ENCODE data around the gene BNIPL. TPM values are rescaled to one million over a fixed set of nuclear protein-coding genes. Genes with fewer than 3 reads are reported as not detected.
A peak's percentile ranks its signal among the peaks of the same experiment; 100 is the strongest.

The BNIPL gene
- total and polyA plus RNA-seq, 2 experiments from 2014 or later: 0.65 to 0.66 TPM

DNA sequence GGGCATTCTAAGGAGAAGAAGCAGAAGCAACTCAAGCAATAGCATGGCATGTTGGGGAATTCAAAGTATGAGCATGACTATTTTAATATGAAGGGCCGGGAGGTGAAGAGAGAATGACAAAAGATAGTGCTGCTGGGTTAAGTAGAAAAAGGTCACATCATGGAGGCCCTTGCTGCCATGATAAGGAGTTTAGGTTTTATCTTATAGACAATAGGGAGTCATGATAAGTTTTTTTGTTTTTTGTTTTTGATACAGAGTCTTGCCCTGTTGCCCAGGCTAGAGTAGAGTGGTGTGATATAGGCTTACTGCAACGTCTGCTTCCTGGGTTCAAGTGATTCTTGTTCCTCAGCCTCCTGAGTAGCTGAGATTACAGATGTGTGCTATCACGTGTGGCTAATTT, 3.1 kb downstream of the BNIPL start:
- DNase-seq (ENCODE audit: low read depth in 1 of 2, low spot score in 1 of 2): peak in 1 of 2 donors; percentile 47
- no peaks in the 10 kb centered on the region for H3K27me3 ChIP-seq
- no peak overlapping the region for H3K4me3 ChIP-seq
- peak overlapping the region; percentile 84 for H3K27ac ChIP-seq
- TF ChIP-seq, protein P1, sequence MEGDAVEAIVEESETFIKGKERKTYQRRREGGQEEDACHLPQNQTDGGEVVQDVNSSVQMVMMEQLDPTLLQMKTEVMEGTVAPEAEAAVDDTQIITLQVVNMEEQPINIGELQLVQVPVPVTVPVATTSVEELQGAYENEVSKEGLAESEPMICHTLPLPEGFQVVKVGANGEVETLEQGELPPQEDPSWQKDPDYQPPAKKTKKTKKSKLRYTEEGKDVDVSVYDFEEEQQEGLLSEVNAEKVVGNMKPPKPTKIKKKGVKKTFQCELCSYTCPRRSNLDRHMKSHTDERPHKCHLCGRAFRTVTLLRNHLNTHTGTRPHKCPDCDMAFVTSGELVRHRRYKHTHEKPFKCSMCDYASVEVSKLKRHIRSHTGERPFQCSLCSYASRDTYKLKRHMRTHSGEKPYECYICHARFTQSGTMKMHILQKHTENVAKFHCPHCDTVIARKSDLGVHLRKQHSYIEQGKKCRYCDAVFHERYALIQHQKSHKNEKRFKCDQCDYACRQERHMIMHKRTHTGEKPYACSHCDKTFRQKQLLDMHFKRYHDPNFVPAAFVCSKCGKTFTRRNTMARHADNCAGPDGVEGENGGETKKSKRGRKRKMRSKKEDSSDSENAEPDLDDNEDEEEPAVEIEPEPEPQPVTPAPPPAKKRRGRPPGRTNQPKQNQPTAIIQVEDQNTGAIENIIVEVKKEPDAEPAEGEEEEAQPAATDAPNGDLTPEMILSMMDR (IDR thresholded peaks at IDR 0.05; ENCODE audit: low read depth, low read length): no peak
- H3K4me1 ChIP-seq (ENCODE audit: low read depth): peaks cover 12% of the 10 kb centered on the region
- H3K9me3 ChIP-seq (ENCODE audit: low read depth): no peaks in the 10 kb centered on the region
- H3K36me3 ChIP-seq: peaks cover 8% of the 10 kb centered on the region

DNA sequence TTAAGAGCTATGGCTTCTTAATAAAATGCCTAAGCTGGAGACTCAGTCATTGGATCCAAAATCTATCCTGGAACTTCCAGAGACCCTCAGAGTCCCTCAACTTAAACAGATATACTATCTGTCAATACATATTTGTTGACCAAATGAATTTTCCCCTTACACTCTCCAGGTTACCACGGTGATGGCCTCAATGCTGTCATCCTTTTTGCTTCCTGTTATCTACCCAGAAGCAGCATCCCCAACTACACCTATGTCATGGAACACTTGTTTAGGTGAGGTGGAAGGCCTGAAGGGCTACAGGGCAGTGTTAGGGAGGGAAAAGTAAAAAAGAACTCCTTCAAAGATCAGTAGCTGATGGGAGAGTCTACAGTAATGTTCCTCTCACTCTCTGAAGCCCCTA, 6.8 kb downstream of the BNIPL start:
- H3K27ac ChIP-seq: no peak overlapping the region
- H3K4me3 ChIP-seq: no peak overlapping the region
- TF ChIP-seq, protein P1 (IDR thresholded peaks at IDR 0.05; ENCODE audit: low read depth, low read length): no peak
- DNase-seq (ENCODE audit: low read depth in 1 of 2, low spot score in 1 of 2): no peak
- no peaks in the 10 kb centered on the region for H3K36me3 ChIP-seq
- no peaks in the 10 kb centered on the region for H3K9me3 ChIP-seq (ENCODE audit: low read depth)
- no peaks in the 10 kb centered on the region for H3K27me3 ChIP-seq
- H3K4me1 ChIP-seq (ENCODE audit: low read depth): peaks cover 12% of the 10 kb centered on the region

DNA sequence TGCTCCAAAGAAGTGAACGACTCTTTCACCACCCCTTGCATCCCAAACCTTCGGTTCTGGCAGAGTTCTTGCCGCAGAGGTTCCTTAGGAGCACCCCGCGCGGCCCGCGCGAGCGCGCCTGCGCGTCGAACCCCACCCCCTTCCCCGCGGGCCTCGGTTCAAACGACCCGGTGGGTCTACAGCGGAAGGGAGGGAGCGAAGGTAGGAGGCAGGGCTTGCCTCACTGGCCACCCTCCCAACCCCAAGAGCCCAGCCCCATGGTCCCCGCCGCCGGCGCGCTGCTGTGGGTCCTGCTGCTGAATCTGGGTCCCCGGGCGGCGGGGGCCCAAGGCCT, 11.2 kb downstream of the BNIPL start, which contains the start of gene C1orf56:
TSS of gene C1orf56 (plus strand) at position 161 of the 334 bp plus-strand sequence. CDS start at position 258, 97 bp downstream.
- Histone ChIP-seq H3K4me1 (ENCODE audit: low read depth) (peaks cover 18% of the 10 kb centered on the region), H3K4me3 (peak within 1 kb of the TSS; percentile 65), H3K27ac (peak within 1 kb of the TSS; percentile 59), H3K36me3 (no peaks in the 10 kb centered on the region), H3K9me3 (ENCODE audit: low read depth) (no peaks in the 10 kb centered on the region), H3K27me3 (no peaks in the 10 kb centered on the region)
- TF ChIP-seq, protein P1 (IDR thresholded peaks at IDR 0.05; ENCODE audit: low read depth, low read length): no peak
- DNase-seq (ENCODE audit: low read depth in 1 of 2, low spot score in 1 of 2): peak; percentile 77 to 82

DNA sequence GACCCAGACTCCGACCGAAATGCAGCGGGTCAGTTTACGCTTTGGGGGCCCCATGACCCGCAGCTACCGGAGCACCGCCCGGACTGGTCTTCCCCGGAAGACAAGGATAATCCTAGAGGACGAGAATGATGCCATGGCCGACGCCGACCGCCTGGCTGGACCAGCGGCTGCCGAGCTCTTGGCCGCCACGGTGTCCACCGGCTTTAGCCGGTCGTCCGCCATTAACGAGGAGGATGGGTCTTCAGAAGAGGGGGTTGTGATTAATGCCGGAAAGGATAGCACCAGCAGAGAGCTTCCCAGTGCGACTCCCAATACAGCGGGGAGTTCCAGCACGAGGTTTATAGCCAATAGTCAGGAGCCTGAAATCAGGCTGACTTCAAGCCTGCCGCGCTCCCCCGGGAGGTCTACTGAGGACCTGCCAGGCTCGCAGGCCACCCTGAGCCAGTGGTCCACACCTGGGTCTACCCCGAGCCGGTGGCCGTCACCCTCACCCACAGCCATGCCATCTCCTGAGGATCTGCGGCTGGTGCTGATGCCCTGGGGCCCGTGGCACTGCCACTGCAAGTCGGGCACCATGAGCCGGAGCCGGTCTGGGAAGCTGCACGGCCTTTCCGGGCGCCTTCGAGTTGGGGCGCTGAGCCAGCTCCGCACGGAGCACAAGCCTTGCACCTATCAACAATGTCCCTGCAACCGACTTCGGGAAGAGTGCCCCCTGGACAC, 11.7 kb downstream of the BNIPL start:
- Histone ChIP-seq H3K4me1 (ENCODE audit: low read depth) (peaks cover 18% of the 10 kb centered on the region), H3K27me3 (no peaks in the 10 kb centered on the region), H3K4me3 (peak overlapping the region; percentile 65), H3K9me3 (ENCODE audit: low read depth) (no peaks in the 10 kb centered on the region), H3K27ac (peak overlapping the region; percentile 59), H3K36me3 (peaks cover 3% of the 10 kb centered on the region)
- TF ChIP-seq, protein P1 (IDR thresholded peaks at IDR 0.05; ENCODE audit: low read depth, low read length): peak; percentile 58
- peak; percentile 69 to 79 for DNase-seq (ENCODE audit: low read depth in 1 of 2, low spot score in 1 of 2)

DNA sequence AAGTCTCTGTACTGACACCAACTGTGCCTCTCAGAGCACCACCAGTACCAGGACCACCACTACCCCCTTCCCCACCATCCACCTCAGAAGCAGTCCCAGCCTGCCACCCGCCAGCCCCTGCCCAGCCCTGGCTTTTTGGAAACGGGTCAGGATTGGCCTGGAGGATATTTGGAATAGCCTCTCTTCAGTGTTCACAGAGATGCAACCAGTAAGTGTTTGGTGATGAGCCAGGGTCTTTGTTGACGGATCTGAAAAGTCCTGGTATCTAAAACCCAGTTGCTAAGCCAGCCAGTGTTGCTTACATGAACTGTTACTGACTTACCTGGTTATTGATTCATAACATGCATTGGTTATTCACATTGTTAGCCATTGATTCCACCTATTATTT, 12.3 kb downstream of the BNIPL start:
- no peak overlapping the region for H3K27ac ChIP-seq
- H3K9me3 ChIP-seq (ENCODE audit: low read depth): no peaks in the 10 kb centered on the region
- no peak for DNase-seq (ENCODE audit: low read depth in 1 of 2, low spot score in 1 of 2)
- TF ChIP-seq, protein P1 (IDR thresholded peaks at IDR 0.05; ENCODE audit: low read depth, low read length): peak; percentile 10
- peak overlapping the region; percentile 65 for H3K4me3 ChIP-seq
- no peaks in the 10 kb centered on the region for H3K27me3 ChIP-seq
- H3K4me1 ChIP-seq (ENCODE audit: low read depth): peaks cover 18% of the 10 kb centered on the region
- H3K36me3 ChIP-seq: peaks cover 8% of the 10 kb centered on the region
